Neural cell (in vitro differentiated cells): ENCODE results near the gene GUCY2F. TPM values are rescaled to one million over a fixed set of nuclear protein-coding genes. Genes with fewer than 3 reads are reported as not detected.

Experiments
- H2AFZ ChIP-seq: fragments of 200-600, 300-800 bp; sonication (generic), shearing (Covaris generic); 2 replicates; pipeline ENCODE4 v1.6.0; 2014; ENCODE audit warnings: low read depth, mild to moderate bottlenecking, antibody characterized with exemption, low read length, moderate library complexity
- H3F3A ChIP-seq: fragments of 200-600 bp; shearing (Covaris generic); 2 replicates; pipeline ENCODE4 v1.6.1; 2016; ENCODE audit warnings: mild to moderate bottlenecking, moderate library complexity, mixed read lengths, antibody characterized with exemption, low read length; ENCODE audit not compliant: insufficient read depth, poor library complexity, severe bottlenecking
- H3K27ac ChIP-seq: fragments of 200-600, 300-800 bp; sonication (generic), shearing (Covaris generic); 2 replicates; pipeline ENCODE4 v1.5.1; 2014; ENCODE audit warnings: mild to moderate bottlenecking, low read length, moderate library complexity
- H3K27me3 ChIP-seq: fragments of 300-800, 200-600 bp; sonication (generic), shearing (Covaris generic); 2 replicates; pipeline ENCODE4 v1.6.0; 2014; ENCODE audit warnings: mild to moderate bottlenecking, low read depth, low read length, moderate library complexity; ENCODE audit not compliant: insufficient read depth
- H3K36me3 ChIP-seq: fragments of 300-800, 200-600 bp; sonication (generic), shearing (Covaris generic); 2 replicates; pipeline ENCODE4 v1.5.1; 2014; ENCODE audit warnings: mild to moderate bottlenecking, antibody characterized with exemption, low read length, moderate library complexity; ENCODE audit not compliant: insufficient read depth
- H3K4me2 ChIP-seq: fragments of 300-800, 200-600 bp; sonication (generic), shearing (Covaris generic); 2 replicates; pipeline ENCODE4 v1.6.0; 2014; ENCODE audit warnings: mild to moderate bottlenecking, low read length
- H3K4me3 ChIP-seq: fragments of 300-800, 200-600 bp; sonication (generic), shearing (Covaris generic); 2 replicates; pipeline ENCODE4 v1.5.1; 2014; ENCODE audit warnings: mild to moderate bottlenecking, low read length, moderate library complexity
- H3K79me2 ChIP-seq: fragments of 200-600 bp; shearing (Covaris generic); replicated peaks from 2 replicates; pipeline ENCODE4 v1.6.0; 2014; ENCODE audit warnings: mild to moderate bottlenecking, low read length, moderate library complexity; ENCODE audit not compliant: insufficient read depth
- H3K9ac ChIP-seq: fragments of 300-800, 200-600 bp; sonication (generic), shearing (Covaris generic); 2 replicates; pipeline ENCODE4 v1.6.1; 2016; ENCODE audit warnings: mild to moderate bottlenecking, low read length, mixed read lengths
- H3K9me2 ChIP-seq: fragments of 200-600 bp; shearing (Covaris generic); 2 replicates; pipeline ENCODE4 v1.6.1; 2016; ENCODE audit warnings: mild to moderate bottlenecking, low read length, mixed read lengths; ENCODE audit not compliant: insufficient read depth
- H3K9me3 ChIP-seq: fragments of 200-600, 300-800 bp; sonication (generic), shearing (Covaris generic); 2 replicates; pipeline ENCODE4 v1.6.1; 2016; ENCODE audit warnings: mild to moderate bottlenecking, mixed run types, low read length, moderate library complexity, mixed read lengths
- H4K20me1 ChIP-seq: fragments of 200-600 bp; shearing (Covaris generic); 2 replicates; pipeline ENCODE4 v1.6.1; 2016; ENCODE audit warnings: mild to moderate bottlenecking, mixed run types; ENCODE audit not compliant: insufficient read depth
- CTCF ChIP-seq: fragments of 450-650 bp; IDR thresholded peaks from 2 replicates; pipeline ENCODE4 v1.5.1; 2014; ENCODE audit warnings: antibody characterized with exemption, mild to moderate bottlenecking, moderate library complexity; ENCODE audit not compliant: poor library complexity, severe bottlenecking
- EP300 ChIP-seq: fragments of 450-650 bp; conservative IDR thresholded peaks from 2 replicates; pipeline ENCODE4 v1.6.1; 2014; ENCODE audit warnings: antibody characterized with exemption, mild to moderate bottlenecking, moderate library complexity; ENCODE audit not compliant: poor library complexity, severe bottlenecking
- EZH2 ChIP-seq: fragments of 200-600, 300-800 bp; shearing (Covaris generic), sonication (generic); IDR thresholded peaks from 2 replicates; pipeline ENCODE4 v1.6.1; 2014; ENCODE audit warnings: antibody characterized with exemption, low read length, borderline replicate concordance, mild to moderate bottlenecking; ENCODE audit not compliant: insufficient read depth, poor library complexity, severe bottlenecking
- MXI1 ChIP-seq: fragments of 450-650 bp; conservative IDR thresholded peaks from 2 replicates; pipeline ENCODE4 v1.6.1; 2014; ENCODE audit warnings: antibody characterized with exemption, mild to moderate bottlenecking; ENCODE audit not compliant: poor library complexity, severe bottlenecking
- POLR2AphosphoS5 ChIP-seq: IDR thresholded peaks from 2 replicates; pipeline ENCODE4 v1.6.1; 2012
- RAD21 ChIP-seq: fragments of 450-650 bp; conservative IDR thresholded peaks from 2 replicates; pipeline ENCODE4 v1.6.1; 2014; ENCODE audit warnings: antibody characterized with exemption, mild to moderate bottlenecking, moderate library complexity
- REST ChIP-seq: IDR thresholded peaks from 2 replicates; pipeline ENCODE4 v1.6.1; 2012; ENCODE audit warnings: borderline replicate concordance
- SMC3 ChIP-seq: fragments of 450-650 bp; conservative IDR thresholded peaks from 2 replicates; pipeline ENCODE4 v1.6.1; 2014; ENCODE audit warnings: antibody characterized with exemption, mild to moderate bottlenecking, moderate library complexity; ENCODE audit not compliant: poor library complexity
- TAF1 ChIP-seq: IDR thresholded peaks from 2 replicates; pipeline ENCODE4 v1.6.1; 2012; ENCODE audit warnings: low read depth
- polyA plus RNA-seq: library from polyadenylated mRNA; depleted of rRNA; stranded (reverse); fragments of >200 nt; gene quantifications from 2 replicates; pipeline ENCODE4 v1.2.3, GENCODE V29; 2014

The GUCY2F gene
- polyA plus RNA-seq, 1 donor from 2014 or later, result not detected

GRCh38 chrX:109508915-109509314 is 27.0 kb upstream of the GUCY2F start:
- no peak overlapping the region for H2AFZ ChIP-seq
- no peak overlapping the region for H3K4me2 ChIP-seq
- peak overlapping the region; percentile 20 for H3K27ac ChIP-seq
- H3K9me2 ChIP-seq, result no peaks in the 10 kb centered on the region
- no peaks in the 10 kb centered on the region for H3K9me3 ChIP-seq
- no peaks in the 10 kb centered on the region for H3F3A ChIP-seq
- no peaks in the 10 kb centered on the region for H3K36me3 ChIP-seq
- H3K4me3 ChIP-seq, result no peak overlapping the region
- H3K9ac ChIP-seq, result no peak overlapping the region
- no peaks in the 10 kb centered on the region for H4K20me1 ChIP-seq
- H3K79me2 ChIP-seq, result no peaks in the 10 kb centered on the region
- H3K27me3 ChIP-seq, result no peaks in the 10 kb centered on the region
- no peak for TF ChIP-seq RAD21
- TF ChIP-seq POLR2AphosphoS5, result no peak
- TF ChIP-seq REST, result no peak
- TF ChIP-seq EP300, result no peak
- TF ChIP-seq EZH2, result no peak
- no peak for TF ChIP-seq CTCF
- TF ChIP-seq MXI1, result no peak
- TF ChIP-seq TAF1, result no peak

GRCh38 chrX:109501176-109501575 is 19.3 kb upstream of the GUCY2F start:
- Histone ChIP-seq H4K20me1 (no peaks in the 10 kb centered on the region), H3K27me3 (no peaks in the 10 kb centered on the region), H3K27ac (no peak overlapping the region), H3K4me3 (no peak overlapping the region), H3K4me2 (no peak overlapping the region), H3K9me3 (no peaks in the 10 kb centered on the region), H3K36me3 (no peaks in the 10 kb centered on the region), H2AFZ (no peak overlapping the region), H3K79me2 (no peaks in the 10 kb centered on the region), H3K9me2 (no peaks in the 10 kb centered on the region), H3K9ac (no peak overlapping the region), H3F3A (no peaks in the 10 kb centered on the region)
- TF ChIP-seq EP300 (no peak), MXI1 (no peak), CTCF (no peak), REST (no peak), SMC3 (no peak), EZH2 (no peak), POLR2AphosphoS5 (no peak), RAD21 (no peak), TAF1 (no peak)
